Ovary (tissue), 9 donors: ENCODE results near the gene ACTN2. TPM values are rescaled to one million over a fixed set of nuclear protein-coding genes. Genes with fewer than 3 reads are reported as not detected.

Source experiments
- DNase-seq, 5 donors: peaks; one replicate each; pipeline ENCODE4 v3.0.0-alpha.2; 2019 to 2020
- H3K27ac ChIP-seq, 2 donors: fragments of 200-600 bp; one replicate each; pipeline versions ENCODE4 v1.5.1 to v1.8.0; 2019 to 2022
- H3K27me3 ChIP-seq: fragments of 200-600 bp; one replicate; pipeline ENCODE4 v1.8.0; 2022
- H3K36me3 ChIP-seq: fragments of 200-600 bp; sonication (generic); one replicate; pipeline ENCODE4 v1.5.1; 2019
- H3K4me1 ChIP-seq: one replicate; pipeline ENCODE4 v1.8.1; 2013; ENCODE audit warnings: mild to moderate bottlenecking, moderate library complexity; ENCODE audit not compliant: insufficient read depth
- H3K4me3 ChIP-seq: fragments of 200-600 bp; sonication (generic); one replicate; pipeline ENCODE4 v1.5.1; 2017
- H3K9me3 ChIP-seq, 2 donors: fragments of 200-600 bp in 1 of 2; sonication (generic) in 1 of 2; one replicate each; pipeline versions ENCODE4 v1.5.1 to v1.8.1; 2013 to 2019; ENCODE audit warnings: mild to moderate bottlenecking in 1 of 2, moderate library complexity in 1 of 2
- CTCF ChIP-seq, 3 donors: fragments of 450-650 bp in 2 of 3; fragments of 200-600 bp in 1 of 3; IDR thresholded peaks; one replicate each; pipeline versions ENCODE4 v1.5.1 to v1.8.0; 2016 to 2022; ENCODE audit warnings: antibody characterized with exemption in 3 of 3, mild to moderate bottlenecking in 1 of 3
- EP300 ChIP-seq: sonication (generic); formaldehyde crosslinking; IDR thresholded peaks from one replicate; pipeline ENCODE4 v1.6.1; 2017; ENCODE audit warnings: antibody characterized with exemption
- POLR2A ChIP-seq: fragments of 450-650 bp; IDR thresholded peaks from one replicate; pipeline ENCODE4 v1.6.1; 2017; ENCODE audit warnings: antibody characterized with exemption, mild to moderate bottlenecking, moderate library complexity
- WGBS, 3 donors: extraction: QIAGEN DNeasy Blood & Tissue Kit in 1 of 3; methylation state at CpG; one replicate each; pipeline versions ENCODE4 v1.1.5 to v1.1.7; 2013 to 2017; 5-methylcytosine and 5-hydroxymethylcytosine counted together
- intact Hi-C, 4 donors: fragments of 100-400 bp; cut with DNase I; formaldehyde crosslinking; loops; one replicate each; pipeline versions ENCODE4 v1.11.0 to v1.15.1; 2022 to 2023
- polyA plus RNA-seq, 2 donors: library from polyadenylated mRNA; stranded (reverse); fragments of 200-250 nt in 1 of 2; fragments of 350-450 nt in 1 of 2; fragmentation: Illumina TruSeq in 1 of 2; extraction: RNeasy Lipid Tissue Mini Kit (QIAGEN cat#74804) in 1 of 2; gene quantifications; one replicate each; pipeline ENCODE4 v1.2.3, GENCODE V29; 2013 to 2014
- total RNA-seq, 7 donors: library from RNA; depleted of rRNA in 2 of 7; stranded (reverse); fragments of >200 nt in 2 of 7; fragmentation: NEBNext Ultra II Directional in 3 of 7; extraction: Animal tissue kit (Norgen Biotek cat#: 25700) in 3 of 7; gene quantifications; one replicate each; pipeline versions ENCODE4 v1.1.0 to v1.2.4, GENCODE V29; 2016 to 2023
- donor health status: DM: no; HTN: no; CAD: no; lungs with moderate emphysema.
- donor health status: DM: no; HTN: no; CAD: no.
- donor health status: Bipolar disorder and iron deficiency.
- donor health status: DM: yes; HTN: yes; CAD: no.
- donor health status: DM: no; HTN: no; CAD: no.
- donor health status: DM: yes; HTN: yes; CAD: no.

ACTN2 gene
- total and polyA plus RNA-seq, 9 donors = 0.34 to 2.7 (median 1.1) TPM

- Histone ChIP-seq H3K4me3 (no peak overlapping the region), H3K36me3 (no peaks in the 10 kb centered on the region), H3K27ac (no peak overlapping the region)
These were observed 56.3 kb downstream of the ACTN2 start for GRCh38 chr1:236742421-236743160.

GRCh38 chr1:236744533-236744932 is 58.2 kb downstream of the ACTN2 start:
- DNase-seq = no peak
- H3K4me3 ChIP-seq = no peak overlapping the region
- intact Hi-C loops = no loop called here
- no peaks in the 10 kb centered on the region for H3K36me3 ChIP-seq
- H3K9me3 ChIP-seq = no peaks in the 10 kb centered on the region
- H3K27me3 ChIP-seq = no peaks in the 10 kb centered on the region
- WGBS, 3 donors = 95 to 96% (median 96%) methylated on average over 22 of the region's 22 CpGs
- TF ChIP-seq POLR2A (no peak), EP300 (no peak), CTCF (IDR thresholded peaks at IDR 0.05) (no peak)
- H3K4me1 ChIP-seq = no peaks in the 10 kb centered on the region
- H3K27ac ChIP-seq = no peak overlapping the region

More at GRCh38 chr1:236742421-236743160, 56.3 kb downstream of the ACTN2 start:
- no peak for TF ChIP-seq POLR2A
- TF ChIP-seq CTCF (IDR thresholded peaks at IDR 0.05) = no peak
- no peak for TF ChIP-seq EP300
- Histone ChIP-seq H3K27me3 (no peaks in the 10 kb centered on the region), H3K4me1 (no peaks in the 10 kb centered on the region), H3K9me3 (no peaks in the 10 kb centered on the region)
- intact Hi-C loops = no loop called here
- DNase-seq = no peak
- WGBS, 3 donors = 88 to 93% (median 92%) methylated on average over 10 of the region's 10 CpGs

- Histone ChIP-seq H3K4me1 (no peaks in the 10 kb centered on the region), H3K27me3 (no peaks in the 10 kb centered on the region), H3K9me3 (no peaks in the 10 kb centered on the region), H3K4me3 (no peak overlapping the region), H3K27ac (no peak overlapping the region), H3K36me3 (no peaks in the 10 kb centered on the region)
- TF ChIP-seq EP300 (no peak), CTCF (IDR thresholded peaks at IDR 0.05) (no peak), POLR2A (no peak)
- intact Hi-C loops = no loop called here
- DNase-seq = no peak
- WGBS, 3 donors = 90 to 97% (median 95%) methylated on average over 5 of the region's 5 CpGs
These were observed 60.5 kb downstream of the ACTN2 start for GRCh38 chr1:236746785-236747184.

- Histone ChIP-seq H3K27me3 (no peaks in the 10 kb centered on the region), H3K9me3 (no peaks in the 10 kb centered on the region), H3K4me3 (no peak overlapping the region), H3K27ac (no peak overlapping the region), H3K4me1 (no peaks in the 10 kb centered on the region), H3K36me3 (no peaks in the 10 kb centered on the region)
- DNase-seq = no peak
- 70 to 82% (median 80%) methylated on average over 6 of the region's 6 CpGs for WGBS, 3 donors
- TF ChIP-seq POLR2A (no peak), CTCF (IDR thresholded peaks at IDR 0.05) (no peak), EP300 (no peak)
- intact Hi-C loops = no loop called here
These were observed 61.1 kb downstream of the ACTN2 start for GRCh38 chr1:236747311-236747985.
